GM19099 (cell line): ENCODE measurements around the gene KLHL24.
A peak's percentile ranks its signal among the peaks of the same experiment; 100 is the strongest.

Source experiments
- POLR2A ChIP-seq: IDR thresholded peaks from 3 replicates; pipeline ENCODE4 v1.6.1; 2011; ENCODE audit warnings: low read depth; ENCODE audit not compliant: insufficient read length; ENCODE audit errors: extremely low read depth

The KLHL24 gene

GRCh38 chr3:183629546-183630301 is 5.7 kb upstream of the KLHL24 start:
- no peak for TF ChIP-seq POLR2A

DNA sequence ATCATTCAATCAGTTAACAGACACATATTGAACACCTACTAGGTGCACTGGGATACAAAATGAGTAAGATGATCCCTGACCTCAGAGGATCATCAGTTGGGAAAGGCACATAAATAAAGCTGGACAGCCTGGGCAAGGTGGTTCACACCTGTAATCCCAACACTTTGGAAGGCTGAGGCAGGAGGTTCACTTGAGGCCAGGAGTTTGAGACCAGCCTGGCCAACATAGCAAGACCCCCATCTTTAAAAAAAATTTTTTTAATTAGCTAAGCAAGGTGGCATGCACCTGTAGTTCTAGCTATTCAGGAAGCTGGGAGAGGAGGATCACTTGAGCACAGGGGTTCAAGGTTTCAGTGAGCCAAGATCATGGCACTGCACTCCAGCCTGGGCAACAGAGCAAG is 3.7 kb upstream of the KLHL24 start:
- no peak for TF ChIP-seq POLR2A

GRCh38 chr3:183634707-183635106 is 716 bp upstream of the KLHL24 start:
- TF ChIP-seq POLR2A = no peak

- TF ChIP-seq POLR2A = no peak
Measured at GRCh38 chr3:183635107-183635430, 354 bp upstream of the KLHL24 start.

GRCh38 chr3:183636221-183637105 is 1.0 kb downstream of the KLHL24 start:
- peak; percentile 62 for TF ChIP-seq POLR2A

GRCh38 chr3:183637106-183637486 is 1.7 kb downstream of the KLHL24 start:
- no peak for TF ChIP-seq POLR2A

DNA sequence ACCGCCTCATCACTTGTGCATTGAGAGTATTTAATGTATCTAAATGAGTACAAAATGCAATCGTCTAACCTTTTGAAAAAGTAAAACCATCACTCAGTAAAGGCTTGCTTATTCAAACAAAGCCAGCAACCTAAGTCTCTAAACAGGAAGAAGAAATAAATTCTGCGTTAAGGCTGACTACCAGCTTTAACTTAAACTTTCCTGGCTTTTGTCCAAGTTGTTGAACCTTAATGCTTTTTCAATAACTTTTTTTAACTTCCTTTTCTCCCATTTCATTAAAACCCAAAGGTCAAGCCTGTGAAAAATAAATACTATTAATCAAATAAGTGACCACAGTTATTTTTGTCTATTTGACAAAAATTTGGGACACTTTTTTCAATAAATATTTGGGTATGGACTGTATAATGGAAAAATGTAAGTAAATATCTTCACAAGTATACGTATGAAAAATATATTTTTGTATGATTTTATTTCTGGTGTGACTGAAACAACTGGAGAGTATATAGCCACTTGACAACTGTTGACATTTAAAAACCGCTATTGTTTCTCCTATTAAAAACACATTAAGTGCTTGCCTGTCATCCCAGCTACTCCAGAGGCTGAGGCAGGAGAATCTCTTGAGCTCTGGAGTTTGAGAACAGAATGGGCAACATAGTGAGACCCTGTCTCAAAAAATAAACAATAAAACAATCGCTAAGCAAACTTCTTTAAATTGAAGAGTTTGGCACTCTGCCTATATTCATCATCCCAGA is 2.9 kb downstream of the KLHL24 start:
- no peak for TF ChIP-seq POLR2A

GRCh38 chr3:183641882-183642281 is 6.5 kb downstream of the KLHL24 start:
- no peak for TF ChIP-seq POLR2A

- no peak for TF ChIP-seq POLR2A
Measured at GRCh38 chr3:183644244-183644643, 8.8 kb downstream of the KLHL24 start.

GRCh38 chr3:183645254-183645653 is 9.8 kb downstream of the KLHL24 start:
- TF ChIP-seq POLR2A = no peak

- no peak for TF ChIP-seq POLR2A
Measured at GRCh38 chr3:183650554-183650953, 15.1 kb downstream of the KLHL24 start.

GRCh38 chr3:183653209-183654064 is 18.0 kb downstream of the KLHL24 start:
- TF ChIP-seq POLR2A = no peak

- TF ChIP-seq POLR2A = no peak
Measured at GRCh38 chr3:183654727-183655126, 19.3 kb downstream of the KLHL24 start.

DNA sequence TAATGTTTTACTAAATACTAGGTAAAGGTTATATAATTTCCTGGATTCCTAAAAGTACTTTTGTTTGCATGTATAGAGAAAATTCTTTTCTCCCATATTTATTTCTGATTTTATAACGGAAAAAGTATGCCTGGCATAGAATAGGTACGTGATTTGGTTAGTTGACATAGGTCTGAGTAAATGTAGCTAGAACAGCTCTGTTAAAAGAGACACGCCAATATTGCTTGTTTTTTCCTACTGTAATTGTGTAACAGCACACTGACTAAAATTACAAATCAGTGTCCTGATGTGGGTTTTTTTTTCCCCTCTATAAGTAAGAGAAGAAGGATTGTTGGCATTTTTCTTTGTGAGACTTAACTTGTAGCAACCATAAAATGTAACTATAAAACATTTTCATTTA is 26.7 kb downstream of the KLHL24 start:
- no peak for TF ChIP-seq POLR2A

DNA sequence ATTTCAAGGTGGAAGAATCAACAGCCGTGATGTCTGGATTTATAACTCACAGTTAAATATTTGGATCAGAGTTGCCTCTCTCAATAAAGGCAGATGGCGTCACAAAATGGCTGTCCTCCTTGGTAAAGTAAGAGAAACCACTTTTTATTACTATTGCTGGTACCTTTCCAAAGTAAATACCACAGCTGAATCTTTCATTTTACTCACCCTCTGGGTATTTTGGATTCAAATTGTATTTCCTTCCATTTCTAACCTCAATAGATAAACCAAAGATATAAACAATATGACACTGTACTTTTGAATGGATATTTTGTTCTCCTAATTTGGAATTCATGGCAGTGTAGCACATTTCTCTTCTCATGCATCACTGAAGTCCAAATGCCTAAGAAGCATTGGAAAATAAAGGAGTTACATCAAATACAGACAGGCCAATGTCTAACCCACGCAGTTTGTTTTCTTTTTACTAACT is 29.5 kb downstream of the KLHL24 start:
- no peak for TF ChIP-seq POLR2A

DNA sequence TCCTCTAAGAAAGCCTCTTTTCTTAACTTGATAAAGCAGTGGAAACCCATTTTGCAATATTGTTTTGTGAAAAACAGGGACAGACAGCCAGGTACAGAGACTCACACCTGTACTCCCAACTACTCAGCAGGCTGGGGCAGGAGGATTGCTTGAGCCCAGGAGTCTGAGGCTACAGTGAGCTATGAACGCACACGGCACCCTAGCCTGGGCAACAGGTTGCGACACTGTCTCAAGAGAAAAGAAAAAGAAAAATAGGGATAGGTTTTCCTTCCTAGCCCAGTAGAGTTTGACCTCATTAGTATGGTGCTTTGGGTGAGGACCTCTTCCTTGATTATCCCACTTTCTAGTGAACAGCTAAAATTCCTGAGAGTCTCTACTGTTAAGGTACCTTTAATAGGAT is 44.6 kb downstream of the KLHL24 start:
- TF ChIP-seq POLR2A = no peak
